Mesenchymal stem cell (in vitro differentiated cells and primary cell): Measurements from ENCODE around the gene KLHL29.

Source experiments
- DNase-seq: peaks from one replicate; pipeline ENCODE4 v3.0.0-alpha.2; 2013
- H2AFZ ChIP-seq: one replicate; pipeline ENCODE4 v1.6.1; 2013; ENCODE audit warnings: low read depth, mild to moderate bottlenecking, control low read depth, inconsistent platforms, low read length, moderate library complexity
- H2AK5ac ChIP-seq: 2 replicates; pipeline ENCODE4 v1.6.1; 2013; ENCODE audit warnings: low read length, moderate library complexity, mild to moderate bottlenecking, inconsistent platforms; ENCODE audit not compliant: severe bottlenecking
- H2BK120ac ChIP-seq: one replicate; pipeline ENCODE4 v1.6.1; 2013; ENCODE audit warnings: low read depth, mild to moderate bottlenecking, inconsistent platforms, low read length, moderate library complexity
- H2BK12ac ChIP-seq, 2 experiments: one replicate each; pipeline ENCODE4 v1.6.1; 2013; ENCODE audit warnings: inconsistent platforms in 2 of 2, low read length in 2 of 2, mild to moderate bottlenecking in 2 of 2, moderate library complexity in 2 of 2, control low read depth in 1 of 2
- H2BK15ac ChIP-seq: one replicate; pipeline ENCODE4 v1.6.1; 2013; ENCODE audit warnings: mild to moderate bottlenecking, low read depth, inconsistent platforms; ENCODE audit not compliant: poor library complexity, severe bottlenecking
- H2BK5ac ChIP-seq: 2 replicates; pipeline ENCODE4 v1.6.1; 2013; ENCODE audit warnings: low read depth, mild to moderate bottlenecking, low read length, control low read depth, inconsistent platforms; ENCODE audit not compliant: poor library complexity, severe bottlenecking
- H3K14ac ChIP-seq, 2 experiments: one replicate each; pipeline ENCODE4 v1.6.1; 2013; ENCODE audit warnings: inconsistent platforms in 2 of 2, low read length in 2 of 2, control low read depth in 1 of 2, mild to moderate bottlenecking in 1 of 2, moderate library complexity in 1 of 2
- H3K18ac ChIP-seq, 2 experiments: one replicate each; pipeline ENCODE4 v1.6.1; 2013; ENCODE audit warnings: inconsistent platforms in 2 of 2, low read length in 2 of 2, control low read depth in 1 of 2, low read depth in 1 of 2, mild to moderate bottlenecking in 1 of 2
- H3K23ac ChIP-seq, 2 experiments: one replicate each; pipeline ENCODE4 v1.6.1; 2013; ENCODE audit warnings: inconsistent platforms in 2 of 2, low read length in 2 of 2, mild to moderate bottlenecking in 2 of 2, moderate library complexity in 2 of 2, control low read depth in 1 of 2
- H3K27ac ChIP-seq: 2 replicates; pipeline ENCODE4 v1.5.1; 2013; ENCODE audit warnings: mild to moderate bottlenecking, moderate library complexity, low read length, control low read depth, inconsistent platforms; ENCODE audit not compliant: poor library complexity, severe bottlenecking
- H3K27me3 ChIP-seq, 2 experiments: 2 replicates each; pipeline versions ENCODE4 v1.6.1 to v1.7.0; 2013; ENCODE audit warnings: low read length in 2 of 2, mild to moderate bottlenecking in 2 of 2, moderate library complexity in 2 of 2, control low read depth in 1 of 2, inconsistent platforms in 1 of 2; ENCODE audit not compliant: control insufficient read depth in 1 of 2, insufficient read depth in 1 of 2
- H3K36me3 ChIP-seq, 2 experiments: 2 replicates each; pipeline versions ENCODE4 v1.6.1 to v1.7.0; 2013; ENCODE audit warnings: low read length in 2 of 2, control low read depth in 1 of 2, inconsistent platforms in 1 of 2, low read depth in 1 of 2, mild to moderate bottlenecking in 1 of 2; ENCODE audit not compliant: insufficient read depth in 2 of 2, control insufficient read depth in 1 of 2
- H3K4ac ChIP-seq, 2 experiments: one replicate each; pipeline ENCODE4 v1.6.1; 2013; ENCODE audit warnings: inconsistent platforms in 2 of 2, low read length in 2 of 2, mild to moderate bottlenecking in 2 of 2, moderate library complexity in 2 of 2, control low read depth in 1 of 2, low read depth in 1 of 2
- H3K4me1 ChIP-seq: 2 replicates; pipeline ENCODE4 v1.6.1; 2013; ENCODE audit warnings: low read depth, low read length, control low read depth; ENCODE audit not compliant: control insufficient read depth, insufficient read depth
- H3K4me2 ChIP-seq: 2 replicates; pipeline ENCODE4 v1.6.1; 2013; ENCODE audit warnings: low read length, mild to moderate bottlenecking, inconsistent platforms; ENCODE audit not compliant: poor library complexity, severe bottlenecking
- H3K4me3 ChIP-seq, 2 experiments: 2 replicates each; pipeline versions ENCODE4 v1.5.1 to v1.7.0; 2013; ENCODE audit warnings: low read length in 2 of 2, mild to moderate bottlenecking in 2 of 2, control low read depth in 1 of 2, low read depth in 1 of 2; ENCODE audit not compliant: insufficient read depth in 1 of 2
- H3K79me1 ChIP-seq: replicated peaks from 2 replicates; pipeline ENCODE4 v1.6.1; 2013; ENCODE audit warnings: mild to moderate bottlenecking, control low read depth, low read length, inconsistent platforms; ENCODE audit not compliant: poor library complexity, severe bottlenecking
- H3K9ac ChIP-seq: 2 replicates; pipeline ENCODE4 v1.7.0; 2013; ENCODE audit warnings: mild to moderate bottlenecking, low read length, moderate library complexity
- H3K9me3 ChIP-seq: 2 replicates; pipeline ENCODE4 v1.7.0; 2013; ENCODE audit warnings: mild to moderate bottlenecking, low read length; ENCODE audit not compliant: control insufficient read depth
- H4K8ac ChIP-seq: one replicate; pipeline ENCODE4 v1.6.1; 2013; ENCODE audit warnings: inconsistent platforms, mild to moderate bottlenecking, low read length, moderate library complexity
- H4K91ac ChIP-seq: one replicate; pipeline ENCODE4 v1.6.1; 2013; ENCODE audit warnings: mild to moderate bottlenecking, low read length, inconsistent platforms
- WGBS: methylation state at CpG from one replicate; pipeline ENCODE4 v1.1.7; 2013; ENCODE audit warnings: mixed read lengths; 5-methylcytosine and 5-hydroxymethylcytosine counted together

Gene KLHL29

DNA sequence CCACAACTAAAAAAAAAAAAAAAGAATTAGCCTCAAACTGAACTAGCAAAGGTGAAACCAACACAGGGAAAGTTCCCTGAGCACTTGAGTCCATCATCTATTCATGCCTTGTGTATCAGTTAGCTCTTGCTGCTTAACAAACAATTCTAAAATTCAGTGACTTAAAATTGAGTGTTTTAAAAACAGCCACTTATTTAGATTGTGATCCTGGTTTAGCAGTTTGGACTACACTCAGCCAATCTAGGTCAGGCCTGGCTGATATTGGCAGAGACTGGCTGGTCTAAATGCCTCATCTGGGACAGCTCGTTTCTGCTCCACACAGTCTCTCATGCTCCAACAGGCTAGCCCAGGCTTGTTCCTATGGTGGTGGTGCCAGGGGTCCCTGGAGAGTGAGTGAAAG is 294.1 kb downstream of the KLHL29 start:
- no peak overlapping the region for H2AFZ ChIP-seq
- H2BK120ac ChIP-seq = no peak overlapping the region

DNA sequence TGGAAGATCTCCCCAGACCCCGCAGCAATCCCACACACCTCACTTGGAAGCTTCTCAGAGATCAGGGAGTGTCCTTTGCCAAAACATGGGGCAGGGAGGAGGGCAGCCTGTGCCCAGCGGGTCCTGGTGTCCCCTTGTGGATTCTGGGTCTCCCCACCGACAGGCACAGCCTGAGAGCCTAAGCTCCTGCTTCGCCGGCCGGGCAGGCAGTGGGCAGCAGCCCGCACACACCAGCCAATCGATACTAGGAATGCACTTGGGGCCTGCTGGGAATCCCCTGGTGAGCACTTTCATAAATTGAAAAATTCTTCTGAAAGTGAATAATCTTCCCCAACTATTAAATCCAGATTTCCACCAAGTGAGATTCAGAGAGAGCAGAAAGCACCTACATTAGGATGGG is 296.0 kb downstream of the KLHL29 start:
- Histone ChIP-seq H3K4me1 (peaks cover 4% of the 10 kb centered on the region), H4K8ac (no peak overlapping the region), H3K23ac (no peak overlapping the region), H3K79me1 (no peaks in the 10 kb centered on the region), H3K4me3 (no peak overlapping the region), H2AFZ (no peak overlapping the region), H2BK12ac (no peak overlapping the region), H2BK120ac (no peak overlapping the region), H3K18ac (no peak overlapping the region), H3K27ac (no peak overlapping the region), H3K4me2 (no peak overlapping the region), H2BK5ac (no peak overlapping the region), H3K9me3 (peaks cover 18% of the 10 kb centered on the region), H3K4ac (no peak overlapping the region), H3K27me3 (no peaks in the 10 kb centered on the region), H4K91ac (no peak overlapping the region), H3K9ac (no peak overlapping the region), H3K14ac (no peak overlapping the region), H3K36me3 (peaks cover 13 to 24% of the 10 kb centered on the region in 2 experiments), H2AK5ac (no peak overlapping the region), H2BK15ac (no peak overlapping the region)
- WGBS = 94% methylated on average over 8 of the region's 8 CpGs
- no peak for DNase-seq

More for the DNA sequence above, 294.1 kb downstream of the KLHL29 start:
- no peaks in the 10 kb centered on the region for H3K27me3 ChIP-seq
- no peak overlapping the region for H3K27ac ChIP-seq
- no peak overlapping the region for H3K4me2 ChIP-seq
- H4K91ac ChIP-seq = no peak overlapping the region
- no peak overlapping the region for H2BK12ac ChIP-seq
- no peaks in the 10 kb centered on the region for H3K4me1 ChIP-seq
- no peak overlapping the region for H2BK15ac ChIP-seq
- no peak for DNase-seq
- no peak overlapping the region for H2AK5ac ChIP-seq
- no peaks in the 10 kb centered on the region for H3K79me1 ChIP-seq
- H2BK5ac ChIP-seq = no peak overlapping the region
- H3K36me3 ChIP-seq = peaks cover 0 to 15% of the 10 kb centered on the region in 2 experiments
- no peak overlapping the region for H3K23ac ChIP-seq
- H3K9ac ChIP-seq = peak overlapping the region; percentile 33
- no peak overlapping the region for H3K18ac ChIP-seq
- peaks cover 18% of the 10 kb centered on the region for H3K9me3 ChIP-seq
- H4K8ac ChIP-seq = no peak overlapping the region
- H3K4me3 ChIP-seq = no peak overlapping the region
- no peak overlapping the region for H3K4ac ChIP-seq
- no peak overlapping the region for H3K14ac ChIP-seq
- 100% methylated on average over 1 of the region's 1 CpG for WGBS

DNA sequence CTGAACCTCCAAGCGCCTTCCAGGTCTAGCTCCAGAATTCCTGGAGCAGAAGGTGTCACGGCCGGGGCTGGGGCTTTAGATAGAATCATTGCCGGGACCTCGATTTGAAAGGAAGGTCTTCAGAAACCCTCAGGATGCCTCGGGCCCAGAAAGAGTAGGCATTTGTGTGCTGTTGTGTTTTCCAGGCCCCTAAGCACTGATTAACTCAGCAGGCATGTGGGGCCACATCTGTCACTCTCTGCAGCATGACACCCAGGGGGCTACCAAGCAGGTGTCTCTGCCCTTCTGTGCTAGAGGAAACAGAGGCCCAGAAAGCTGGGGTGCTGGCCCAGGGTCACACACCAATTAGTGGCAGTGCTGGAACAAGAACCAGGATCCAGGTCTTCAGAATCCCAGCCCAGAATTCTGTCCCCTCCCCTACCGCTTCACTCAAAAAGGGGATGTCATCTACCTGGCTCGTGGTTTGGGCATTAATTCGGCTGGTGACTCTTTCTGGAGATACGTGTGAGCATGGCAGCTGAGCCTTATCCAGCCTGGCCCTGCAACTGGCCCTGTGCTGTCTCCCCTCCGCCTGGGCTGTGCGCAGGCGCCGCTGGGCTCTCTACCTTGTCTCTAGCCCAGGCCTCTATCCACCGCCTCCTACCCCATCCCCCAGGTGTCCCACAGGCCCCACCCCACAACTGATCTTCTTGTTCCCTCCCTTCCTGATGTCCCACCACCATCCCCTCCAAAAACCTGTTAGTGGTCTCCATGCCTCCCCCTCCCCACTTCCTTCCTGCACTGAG is 296.6 kb downstream of the KLHL29 start:
- Histone ChIP-seq H2BK5ac (no peak overlapping the region), H3K23ac (no peak overlapping the region), H2BK15ac (no peak overlapping the region), H2AFZ (no peak overlapping the region), H2BK120ac (no peak overlapping the region), H3K18ac (no peak overlapping the region), H3K36me3 (peaks cover 19 to 30% of the 10 kb centered on the region in 2 experiments), H3K14ac (no peak overlapping the region), H3K4me1 (peaks cover 4% of the 10 kb centered on the region), H3K27me3 (no peaks in the 10 kb centered on the region), H2AK5ac (no peak overlapping the region), H4K91ac (no peak overlapping the region), H3K4me3 (no peak overlapping the region), H4K8ac (no peak overlapping the region), H3K4me2 (no peak overlapping the region), H2BK12ac (no peak overlapping the region), H3K4ac (no peak overlapping the region), H3K9ac (no peak overlapping the region), H3K79me1 (no peaks in the 10 kb centered on the region), H3K9me3 (peaks cover 18% of the 10 kb centered on the region), H3K27ac (no peak overlapping the region)
- WGBS = 94% methylated on average over 15 of the region's 15 CpGs
- DNase-seq = no peak

DNA sequence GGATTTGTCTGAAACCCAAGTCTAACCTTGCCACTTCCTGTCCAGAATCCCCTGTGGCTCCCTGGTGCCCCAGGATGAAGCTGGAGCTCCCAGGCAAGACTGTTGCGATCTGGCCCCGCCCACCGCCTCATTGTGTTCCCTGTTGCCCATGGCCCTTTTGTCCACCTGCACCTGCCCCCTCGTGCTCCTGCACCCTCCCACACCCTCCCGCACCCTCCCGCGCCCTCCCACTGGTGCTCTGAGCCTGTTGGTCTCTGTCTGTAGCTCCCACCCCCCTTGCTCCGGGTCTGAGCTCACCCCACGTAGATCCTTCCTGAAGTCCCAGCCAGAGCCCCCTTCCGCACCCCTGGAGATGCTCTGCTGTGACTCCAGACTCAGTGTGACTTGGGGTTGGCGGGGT is 297.5 kb downstream of the KLHL29 start:
- Histone ChIP-seq H3K23ac (no peak overlapping the region), H3K4me3 (no peak overlapping the region), H3K4me1 (peaks cover 4% of the 10 kb centered on the region), H3K27me3 (no peaks in the 10 kb centered on the region), H3K9ac (no peak overlapping the region), H3K18ac (no peak overlapping the region), H2BK12ac (no peak overlapping the region), H4K8ac (no peak overlapping the region), H2BK120ac (no peak overlapping the region), H3K79me1 (no peaks in the 10 kb centered on the region), H3K27ac (no peak overlapping the region), H2BK15ac (no peak overlapping the region), H3K4ac (no peak overlapping the region), H2AK5ac (no peak overlapping the region), H2AFZ (no peak overlapping the region), H3K36me3 (peaks cover 28 to 39% of the 10 kb centered on the region in 2 experiments), H3K14ac (no peak overlapping the region), H2BK5ac (no peak overlapping the region), H3K9me3 (peaks cover 18% of the 10 kb centered on the region), H3K4me2 (no peak overlapping the region), H4K91ac (no peak overlapping the region)
- 96% methylated on average over 11 of the region's 11 CpGs for WGBS
- no peak for DNase-seq
